ENCODE data around the gene GPR63.

Gene GPR63

DNA sequence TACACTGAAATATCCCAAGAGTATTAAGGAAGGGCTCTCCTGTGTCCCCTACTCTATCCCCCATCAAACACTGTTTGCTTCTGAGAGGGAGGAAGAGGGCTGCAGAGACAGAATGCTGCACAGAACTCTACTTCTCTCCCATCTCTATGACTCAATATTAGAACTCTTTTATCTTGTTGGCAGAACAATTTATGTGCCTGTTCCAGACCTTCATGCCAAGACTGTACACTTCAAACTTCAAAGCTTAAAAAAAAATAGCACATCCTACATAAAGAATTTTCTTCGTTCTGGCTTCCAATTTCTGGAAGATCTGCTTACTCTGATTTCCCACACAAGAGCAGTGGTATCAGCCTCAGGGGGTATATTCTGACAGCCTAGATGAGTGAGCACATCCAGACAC is 19.6 kb upstream of the GPR63 start:
- no peaks in the 10 kb centered on the region for H3K4me1 ChIP-seq (ENCODE audit: control insufficient read depth, insufficient read depth, low read length)

DNA sequence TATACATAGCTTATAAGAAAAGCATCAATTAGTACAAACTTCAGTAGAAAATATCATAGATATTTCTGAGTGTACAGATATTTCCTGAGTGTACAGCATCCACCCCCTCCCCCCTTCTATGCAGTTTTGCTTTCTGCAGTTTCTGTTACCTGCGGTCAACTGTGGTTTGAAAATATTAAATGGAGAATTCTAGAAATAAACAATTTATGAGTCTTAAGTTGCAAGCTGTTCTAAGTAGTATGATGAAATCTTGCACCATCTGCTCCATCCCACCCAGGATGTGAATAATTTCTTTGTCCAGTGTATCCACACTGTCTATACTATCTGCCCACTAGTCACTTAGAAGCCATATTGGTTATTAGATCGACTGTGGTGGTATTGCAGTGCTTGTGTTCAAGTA is 15.8 kb upstream of the GPR63 start:
- Histone ChIP-seq H3K27ac (ENCODE audit: low read depth, low read length) (no peak overlapping the region), H3K4me3 (ENCODE audit: low read depth, low read length) (no peak overlapping the region)

More for the DNA sequence above, 19.6 kb upstream of the GPR63 start:
- Histone ChIP-seq H3K9ac (ENCODE audit: low read length) (no peak overlapping the region), H3K36me3 (ENCODE audit: control insufficient read depth, insufficient read depth, low read length) (no peaks in the 10 kb centered on the region), H3K27ac (ENCODE audit: low read depth, low read length) (no peak overlapping the region), H3K27me3 (ENCODE audit: control insufficient read depth, insufficient read depth, low read length) (no peaks in the 10 kb centered on the region), H3K4me3 (ENCODE audit: low read depth, low read length) (no peak overlapping the region), H3K9me3 (ENCODE audit: control insufficient read depth, insufficient read depth, low read depth, low read length) (peaks cover 22% of the 10 kb centered on the region)

DNA sequence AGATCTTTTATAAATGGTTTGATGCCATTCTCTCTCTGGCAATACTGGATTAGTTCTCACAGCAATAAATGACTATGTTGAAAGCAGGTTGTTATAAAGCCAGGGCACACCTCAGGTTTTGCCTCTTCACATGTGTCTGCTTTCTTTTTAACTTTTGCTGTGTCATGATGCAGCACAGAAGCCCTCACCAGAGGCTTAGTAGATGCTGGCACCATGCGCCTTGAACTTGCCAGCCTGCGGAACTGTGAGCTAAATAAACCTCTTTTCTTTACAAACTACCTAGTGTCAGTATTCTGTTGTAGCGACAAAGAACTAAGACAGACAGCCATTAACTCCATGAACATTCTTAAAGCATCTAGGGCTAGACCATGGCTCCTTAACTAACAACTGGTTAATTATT is 15.3 kb upstream of the GPR63 start:
- H3K9ac ChIP-seq (ENCODE audit: low read length) = no peak overlapping the region
- no peaks in the 10 kb centered on the region for H3K36me3 ChIP-seq (ENCODE audit: control insufficient read depth, insufficient read depth, low read length)
- H3K27ac ChIP-seq (ENCODE audit: low read depth, low read length) = no peak overlapping the region
- no peaks in the 10 kb centered on the region for H3K27me3 ChIP-seq (ENCODE audit: control insufficient read depth, insufficient read depth, low read length)
- no peak overlapping the region for H3K4me3 ChIP-seq (ENCODE audit: low read depth, low read length)
- no peaks in the 10 kb centered on the region for H3K4me1 ChIP-seq (ENCODE audit: control insufficient read depth, insufficient read depth, low read length)
- peaks cover 9% of the 10 kb centered on the region for H3K9me3 ChIP-seq (ENCODE audit: control insufficient read depth, insufficient read depth, low read depth, low read length)

More for the DNA sequence above, 15.8 kb upstream of the GPR63 start:
- Histone ChIP-seq H3K27me3 (ENCODE audit: control insufficient read depth, insufficient read depth, low read length) (no peaks in the 10 kb centered on the region), H3K9me3 (ENCODE audit: control insufficient read depth, insufficient read depth, low read depth, low read length) (peaks cover 9% of the 10 kb centered on the region), H3K9ac (ENCODE audit: low read length) (no peak overlapping the region), H3K4me1 (ENCODE audit: control insufficient read depth, insufficient read depth, low read length) (no peaks in the 10 kb centered on the region), H3K36me3 (ENCODE audit: control insufficient read depth, insufficient read depth, low read length) (no peaks in the 10 kb centered on the region)

DNA sequence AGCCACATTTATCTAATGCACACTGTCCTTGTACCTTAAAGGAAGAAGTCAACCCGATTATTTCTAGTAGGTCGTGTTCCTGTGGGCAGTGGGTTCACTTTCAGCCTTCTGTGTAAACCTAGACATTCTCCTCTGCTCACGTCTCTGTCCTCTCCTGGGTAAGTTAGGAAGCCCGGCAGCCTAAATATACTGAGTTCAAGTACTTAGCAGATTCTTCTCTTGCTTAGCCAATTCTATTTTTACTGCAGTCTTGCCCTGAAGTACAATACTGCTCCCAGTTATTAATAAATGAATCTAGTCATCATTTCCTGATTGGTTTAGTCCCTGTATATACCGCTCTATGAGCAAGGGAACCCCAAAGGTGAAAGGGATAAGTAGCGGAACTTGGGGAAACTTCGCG is 14.6 kb upstream of the GPR63 start:
- Histone ChIP-seq H3K9me3 (ENCODE audit: control insufficient read depth, insufficient read depth, low read depth, low read length) (peaks cover 9% of the 10 kb centered on the region), H3K36me3 (ENCODE audit: control insufficient read depth, insufficient read depth, low read length) (no peaks in the 10 kb centered on the region), H3K27ac (ENCODE audit: low read depth, low read length) (no peak overlapping the region), H3K4me3 (ENCODE audit: low read depth, low read length) (no peak overlapping the region), H3K27me3 (ENCODE audit: control insufficient read depth, insufficient read depth, low read length) (no peaks in the 10 kb centered on the region), H3K4me1 (ENCODE audit: control insufficient read depth, insufficient read depth, low read length) (no peaks in the 10 kb centered on the region), H3K9ac (ENCODE audit: low read length) (no peak overlapping the region)

DNA sequence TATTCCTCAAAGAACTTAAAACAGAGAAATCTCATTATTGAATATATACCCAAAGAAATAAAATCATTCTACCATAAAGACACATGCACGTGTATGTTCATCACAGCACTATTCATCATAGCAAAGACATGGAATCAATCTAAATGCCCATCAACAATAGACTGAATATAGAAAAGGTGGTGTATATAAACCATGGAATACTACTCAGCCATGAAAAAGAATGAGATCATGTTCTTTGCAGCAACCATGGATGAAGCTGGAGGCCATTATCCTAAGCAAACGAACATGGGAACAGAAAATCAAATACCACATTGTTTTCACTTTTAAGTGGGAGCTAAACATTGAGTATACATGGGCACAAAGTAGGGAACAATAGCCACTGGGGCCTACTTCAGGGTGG is 12.3 kb upstream of the GPR63 start:
- Histone ChIP-seq H3K9me3 (ENCODE audit: control insufficient read depth, insufficient read depth, low read depth, low read length) (peaks cover 9% of the 10 kb centered on the region), H3K4me1 (ENCODE audit: control insufficient read depth, insufficient read depth, low read length) (no peaks in the 10 kb centered on the region), H3K36me3 (ENCODE audit: control insufficient read depth, insufficient read depth, low read length) (no peaks in the 10 kb centered on the region), H3K9ac (ENCODE audit: low read length) (no peak overlapping the region), H3K27ac (ENCODE audit: low read depth, low read length) (no peak overlapping the region), H3K4me3 (ENCODE audit: low read depth, low read length) (no peak overlapping the region), H3K27me3 (ENCODE audit: control insufficient read depth, insufficient read depth, low read length) (no peaks in the 10 kb centered on the region)

DNA sequence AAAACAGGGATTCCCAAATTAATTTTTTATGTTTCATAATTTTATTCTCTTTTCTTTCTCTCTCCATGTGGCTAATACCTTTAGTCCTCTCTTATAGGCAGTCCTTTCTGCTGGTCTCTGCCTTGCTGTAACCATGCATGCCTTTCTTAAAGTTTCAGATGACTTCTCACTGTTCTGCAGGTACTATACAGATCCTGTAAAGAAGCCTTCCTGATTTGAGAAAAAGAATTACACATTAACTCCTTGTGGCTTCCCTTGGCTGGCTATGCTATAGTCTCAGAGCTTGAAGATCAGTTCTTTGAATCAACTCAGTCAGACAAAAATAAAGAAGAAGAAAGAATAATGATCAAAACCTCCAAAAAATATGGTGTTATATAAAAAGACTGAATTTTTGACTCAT is 7.3 kb upstream of the GPR63 start:
- H3K9ac ChIP-seq (ENCODE audit: low read length) = no peak overlapping the region
- no peak overlapping the region for H3K27ac ChIP-seq (ENCODE audit: low read depth, low read length)
- no peak overlapping the region for H3K4me3 ChIP-seq (ENCODE audit: low read depth, low read length)
- H3K27me3 ChIP-seq (ENCODE audit: control insufficient read depth, insufficient read depth, low read length) = no peaks in the 10 kb centered on the region
- H3K4me1 ChIP-seq (ENCODE audit: control insufficient read depth, insufficient read depth, low read length) = no peaks in the 10 kb centered on the region
- no peaks in the 10 kb centered on the region for H3K9me3 ChIP-seq (ENCODE audit: control insufficient read depth, insufficient read depth, low read depth, low read length)
- no peaks in the 10 kb centered on the region for H3K36me3 ChIP-seq (ENCODE audit: control insufficient read depth, insufficient read depth, low read length)

DNA sequence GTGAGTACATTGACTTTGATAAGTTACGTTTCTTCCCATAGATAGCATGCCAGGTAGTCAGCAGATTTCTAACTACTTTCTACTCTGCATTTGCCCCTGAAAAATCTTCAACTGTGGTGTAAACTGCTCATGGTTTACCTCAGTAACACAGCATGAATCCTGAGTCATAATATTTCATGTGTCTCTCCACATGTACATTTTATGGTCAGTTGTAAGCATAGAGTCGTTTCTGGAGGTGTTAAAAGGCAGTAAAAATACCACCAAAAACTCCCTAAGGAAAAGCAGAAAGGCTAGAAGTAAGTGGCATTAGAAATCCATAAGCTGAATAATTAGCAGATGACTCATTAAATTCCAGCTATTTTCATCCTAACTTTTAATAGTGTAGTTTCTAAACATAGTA is 4.1 kb upstream of the GPR63 start:
- no peaks in the 10 kb centered on the region for H3K4me1 ChIP-seq (ENCODE audit: control insufficient read depth, insufficient read depth, low read length)
- H3K36me3 ChIP-seq (ENCODE audit: control insufficient read depth, insufficient read depth, low read length) = no peaks in the 10 kb centered on the region
- no peaks in the 10 kb centered on the region for H3K9me3 ChIP-seq (ENCODE audit: control insufficient read depth, insufficient read depth, low read depth, low read length)
- no peak overlapping the region for H3K27ac ChIP-seq (ENCODE audit: low read depth, low read length)
- no peak overlapping the region for H3K9ac ChIP-seq (ENCODE audit: low read length)
- no peak overlapping the region for H3K4me3 ChIP-seq (ENCODE audit: low read depth, low read length)
- peaks cover 17% of the 10 kb centered on the region for H3K27me3 ChIP-seq (ENCODE audit: control insufficient read depth, insufficient read depth, low read length)

DNA sequence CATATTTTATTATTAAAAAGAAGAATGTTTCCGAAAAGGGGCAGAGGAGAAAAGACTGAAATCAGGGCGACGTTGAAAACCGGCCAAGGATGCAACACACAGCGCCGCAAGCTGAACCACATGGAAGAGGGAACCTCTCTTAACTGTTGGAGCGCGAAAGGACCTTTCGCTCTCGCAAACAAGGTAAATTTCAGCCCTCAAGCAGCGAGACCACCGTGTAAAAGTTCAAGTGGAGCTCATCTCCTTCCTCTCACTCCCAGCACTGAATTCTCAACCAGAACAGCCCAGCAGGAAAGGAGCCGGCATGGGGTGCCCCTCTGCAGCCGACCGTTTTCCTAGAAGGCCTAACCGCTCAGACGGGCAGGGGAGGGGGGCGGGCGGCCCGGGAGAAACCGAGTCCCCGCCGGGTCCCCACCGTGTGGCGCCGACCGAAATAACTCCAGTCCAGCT is 621 bp downstream of the GPR63 start:
- Histone ChIP-seq H3K36me3 (ENCODE audit: control insufficient read depth, insufficient read depth, low read length) (no peaks in the 10 kb centered on the region), H3K4me3 (ENCODE audit: low read depth, low read length) (peak overlapping the region; percentile 88), H3K4me1 (ENCODE audit: control insufficient read depth, insufficient read depth, low read length) (peaks cover 15% of the 10 kb centered on the region), H3K9ac (ENCODE audit: low read length) (peak overlapping the region; percentile 76), H3K9me3 (ENCODE audit: control insufficient read depth, insufficient read depth, low read depth, low read length) (no peaks in the 10 kb centered on the region), H3K27ac (ENCODE audit: low read depth, low read length) (peak overlapping the region; percentile 61; the same call in 1 of the 2 replicates), H3K27me3 (ENCODE audit: control insufficient read depth, insufficient read depth, low read length) (peaks cover 17% of the 10 kb centered on the region)

DNA sequence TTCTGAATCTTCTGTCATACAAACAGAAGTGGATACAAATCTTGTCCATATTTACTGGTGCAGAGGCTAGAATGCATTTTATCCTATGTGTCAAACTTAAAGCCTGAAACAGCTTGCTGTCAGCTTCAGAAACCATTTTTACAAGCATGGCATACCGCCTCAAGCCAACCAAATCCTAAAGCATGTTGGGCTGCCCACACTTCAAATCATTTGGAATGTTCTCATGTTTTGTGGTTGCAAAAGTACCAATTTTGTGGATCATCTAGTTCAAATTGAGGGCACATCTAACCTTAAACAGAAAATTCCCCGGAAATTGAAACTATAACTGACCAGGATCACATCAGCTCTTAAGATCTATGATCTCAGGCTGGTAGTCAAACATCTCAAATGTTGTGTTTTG is 3.2 kb downstream of the GPR63 start:
- no peak overlapping the region for H3K9ac ChIP-seq (ENCODE audit: low read length)
- H3K27ac ChIP-seq (ENCODE audit: low read depth, low read length) = no peak overlapping the region
- H3K4me1 ChIP-seq (ENCODE audit: control insufficient read depth, insufficient read depth, low read length) = peaks cover 15% of the 10 kb centered on the region
- no peaks in the 10 kb centered on the region for H3K9me3 ChIP-seq (ENCODE audit: control insufficient read depth, insufficient read depth, low read depth, low read length)
- peaks cover 16% of the 10 kb centered on the region for H3K27me3 ChIP-seq (ENCODE audit: control insufficient read depth, insufficient read depth, low read length)
- H3K4me3 ChIP-seq (ENCODE audit: low read depth, low read length) = no peak overlapping the region
- H3K36me3 ChIP-seq (ENCODE audit: control insufficient read depth, insufficient read depth, low read length) = peaks cover 7% of the 10 kb centered on the region

DNA sequence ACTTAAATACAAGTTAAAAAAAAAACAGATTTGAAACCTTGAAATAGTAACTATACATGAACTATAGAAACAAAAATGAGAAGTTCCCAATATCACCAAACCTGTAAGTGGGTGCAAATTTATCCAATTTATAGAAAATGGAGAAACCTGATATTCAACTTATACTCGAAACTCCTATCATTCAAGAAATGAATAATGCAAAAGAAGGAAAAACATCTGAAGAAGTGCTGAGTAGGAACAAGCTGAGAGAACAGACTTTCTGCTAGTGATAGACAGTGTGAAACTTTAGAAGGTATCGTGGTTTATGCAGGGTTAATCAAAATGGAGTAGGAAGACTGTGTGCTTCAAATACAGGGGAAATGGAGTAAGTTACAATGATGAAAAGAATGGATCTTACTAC is 4.5 kb downstream of the GPR63 start:
- no peaks in the 10 kb centered on the region for H3K9me3 ChIP-seq (ENCODE audit: control insufficient read depth, insufficient read depth, low read depth, low read length)
- peaks cover 15% of the 10 kb centered on the region for H3K4me1 ChIP-seq (ENCODE audit: control insufficient read depth, insufficient read depth, low read length)
- H3K27ac ChIP-seq (ENCODE audit: low read depth, low read length) = no peak overlapping the region
- H3K4me3 ChIP-seq (ENCODE audit: low read depth, low read length) = no peak overlapping the region
- H3K9ac ChIP-seq (ENCODE audit: low read length) = no peak overlapping the region
- H3K36me3 ChIP-seq (ENCODE audit: control insufficient read depth, insufficient read depth, low read length) = peaks cover 10% of the 10 kb centered on the region
- H3K27me3 ChIP-seq (ENCODE audit: control insufficient read depth, insufficient read depth, low read length) = peaks cover 4% of the 10 kb centered on the region

DNA sequence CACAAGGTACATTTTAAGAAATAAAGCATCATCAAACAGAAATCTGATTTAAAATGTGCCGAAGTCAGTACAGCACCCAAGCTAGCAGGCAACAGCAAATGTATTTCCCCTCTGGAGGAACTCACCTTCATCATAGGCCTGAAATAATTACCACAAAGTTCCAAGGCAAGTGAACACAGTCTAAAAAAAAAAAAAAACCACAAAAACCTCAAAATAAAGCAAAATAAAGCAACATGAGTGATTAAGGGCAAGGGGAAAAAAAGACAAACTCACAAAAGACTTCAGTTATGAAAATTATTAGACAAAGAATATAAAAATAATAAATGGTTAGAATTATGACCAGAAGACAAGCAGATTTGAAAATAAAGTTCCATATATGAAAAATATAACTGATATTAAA is 10.4 kb downstream of the GPR63 start:
- Histone ChIP-seq H3K9me3 (ENCODE audit: control insufficient read depth, insufficient read depth, low read depth, low read length) (no peaks in the 10 kb centered on the region), H3K27ac (ENCODE audit: low read depth, low read length) (no peak overlapping the region), H3K4me1 (ENCODE audit: control insufficient read depth, insufficient read depth, low read length) (no peaks in the 10 kb centered on the region), H3K4me3 (ENCODE audit: low read depth, low read length) (no peak overlapping the region), H3K27me3 (ENCODE audit: control insufficient read depth, insufficient read depth, low read length) (no peaks in the 10 kb centered on the region), H3K36me3 (ENCODE audit: control insufficient read depth, insufficient read depth, low read length) (peaks cover 13% of the 10 kb centered on the region), H3K9ac (ENCODE audit: low read length) (no peak overlapping the region)

DNA sequence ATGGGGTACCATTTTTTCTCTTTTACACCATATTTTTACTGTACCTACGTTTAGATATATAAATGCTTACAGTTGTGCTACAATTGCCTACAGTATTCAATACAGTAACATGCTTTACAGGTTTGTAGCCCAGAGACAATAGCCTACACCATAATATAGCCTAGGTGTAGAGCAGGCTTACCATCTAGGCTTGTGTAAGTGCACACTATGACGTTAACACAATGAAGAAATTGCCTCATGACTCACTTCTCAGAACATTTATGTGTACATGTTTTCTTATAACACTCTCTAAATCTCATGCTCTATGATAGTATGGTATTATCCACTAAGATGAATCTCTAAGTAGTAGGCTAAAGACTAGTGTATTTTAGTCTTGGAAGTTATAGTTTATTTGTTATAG is 13.5 kb downstream of the GPR63 start:
- Histone ChIP-seq H3K9me3 (ENCODE audit: control insufficient read depth, insufficient read depth, low read depth, low read length) (no peaks in the 10 kb centered on the region), H3K27me3 (ENCODE audit: control insufficient read depth, insufficient read depth, low read length) (no peaks in the 10 kb centered on the region), H3K4me1 (ENCODE audit: control insufficient read depth, insufficient read depth, low read length) (peaks cover 5% of the 10 kb centered on the region; the same call in 1 of the 2 replicates), H3K36me3 (ENCODE audit: control insufficient read depth, insufficient read depth, low read length) (peaks cover 4% of the 10 kb centered on the region; the same call in 1 of the 2 replicates), H3K4me3 (ENCODE audit: low read depth, low read length) (no peak overlapping the region), H3K9ac (ENCODE audit: low read length) (no peak overlapping the region), H3K27ac (ENCODE audit: low read depth, low read length) (no peak overlapping the region)

Measured in HUES6 (cell line).